K562 (cell line): ENCODE data around the gene ZNF362.

Source experiments
- ATF4 ChIP-seq: fragments of 450-650 bp; formaldehyde crosslinking; IDR thresholded peaks from 2 replicates; pipeline ENCODE4 v1.4.0; 2022; ENCODE audit warnings: mild to moderate bottlenecking, moderate library complexity
- EP300 ChIP-seq: IDR thresholded peaks from 2 replicates; pipeline ENCODE4 v1.6.1; 2012; ENCODE audit warnings: low read length, improper control_type of control experiment
- EZH2 ChIP-seq: IDR thresholded peaks from 2 replicates; pipeline ENCODE4 v1.6.1; 2012; ENCODE audit warnings: low read depth, mild to moderate bottlenecking, inconsistent platforms, low read length, borderline replicate concordance
- MEF2D ChIP-seq: conservative IDR thresholded peaks from 2 replicates; pipeline ENCODE4 v1.6.1; 2016; ENCODE audit warnings: low read depth, missing genetic modification characterization, missing compliant biosample characterization
- NR2C1 ChIP-seq, 2 experiments: fragments of 450-650 bp; IDR thresholded peaks; 2 replicates each; pipeline ENCODE4 v1.6.1; 2017; ENCODE audit warnings: mild to moderate bottlenecking in 2 of 2, antibody characterized with exemption in 1 of 2, inconsistent platforms in 1 of 2, missing compliant biosample characterization in 1 of 2, missing genetic modification characterization in 1 of 2
- POLR2A ChIP-seq: fragments of 450-650 bp; conservative IDR thresholded peaks from 2 replicates; pipeline ENCODE4 v1.6.1; 2016
- SFPQ ChIP-seq: fragments of 200-400 bp; formaldehyde crosslinking; IDR thresholded peaks from 2 replicates; pipeline ENCODE4 v1.6.1; 2017; ENCODE audit warnings: mild to moderate bottlenecking, low read depth, low read length, moderate library complexity
- SIN3A ChIP-seq, 2 experiments: fragments of 150-350 bp in 1 of 2; IDR thresholded peaks; 2 replicates each; pipeline ENCODE4 v1.6.1; 2011 to 2016; ENCODE audit warnings: borderline replicate concordance in 2 of 2, low read depth in 2 of 2, low read length in 2 of 2, mild to moderate bottlenecking in 2 of 2, moderate library complexity in 2 of 2; ENCODE audit not compliant: control insufficient read depth in 1 of 2
- STAG1 ChIP-seq: sonication (generic); formaldehyde crosslinking; IDR thresholded peaks from 2 replicates; pipeline ENCODE4 v1.5.0; 2020; ENCODE audit warnings: missing genetic modification reagents, borderline replicate concordance
- TBP ChIP-seq: optimal IDR thresholded peaks from 2 replicates; pipeline ENCODE3; 2011; ENCODE audit warnings: low read depth, low read length, improper control_type of control experiment
- ZNF76 ChIP-seq: fragments of 250-450 bp; sonication (Bioruptor Pico); IDR thresholded peaks from 2 replicates; pipeline ENCODE4 v1.4.0; 2020; ENCODE audit warnings: mild to moderate bottlenecking, moderate library complexity, borderline replicate concordance
- TF ChIP-seq, protein P1 (sequence below), 3 experiments: IDR thresholded peaks in 2 of 3; conservative IDR thresholded peaks in 1 of 3; 2 replicates each; pipeline ENCODE4 v1.5.1; 2011 to 2012; ENCODE audit warnings: low read length in 3 of 3, mild to moderate bottlenecking in 3 of 3, control low read depth in 2 of 3, improper control_type of control experiment in 1 of 3, inconsistent platforms in 1 of 3, low read depth in 1 of 3, mixed read lengths in 1 of 3, moderate library complexity in 1 of 3; ENCODE audit not compliant: insufficient read depth in 2 of 3
- TF ChIP-seq, protein P2 (sequence below): sonication (generic); formaldehyde crosslinking; IDR thresholded peaks from 2 replicates; pipeline ENCODE4 v1.8.0; 2022; ENCODE audit warnings: mild to moderate bottlenecking, missing genetic modification reagents

GRCh38 chr1:33274446-33274845 is 18.2 kb downstream of the ZNF362 start:
- TF ChIP-seq EZH2: no peak
- no peak for TF ChIP-seq POLR2A
- TF ChIP-seq ZNF76 (CRISPR knock-in tag): no peak
- TF ChIP-seq NR2C1 (IDR thresholded peaks at IDR 0.05): no peak
- TF ChIP-seq NR2C1 (tag; IDR thresholded peaks at IDR 0.05): no peak
- no peak for TF ChIP-seq TBP
- TF ChIP-seq, protein P1, sequence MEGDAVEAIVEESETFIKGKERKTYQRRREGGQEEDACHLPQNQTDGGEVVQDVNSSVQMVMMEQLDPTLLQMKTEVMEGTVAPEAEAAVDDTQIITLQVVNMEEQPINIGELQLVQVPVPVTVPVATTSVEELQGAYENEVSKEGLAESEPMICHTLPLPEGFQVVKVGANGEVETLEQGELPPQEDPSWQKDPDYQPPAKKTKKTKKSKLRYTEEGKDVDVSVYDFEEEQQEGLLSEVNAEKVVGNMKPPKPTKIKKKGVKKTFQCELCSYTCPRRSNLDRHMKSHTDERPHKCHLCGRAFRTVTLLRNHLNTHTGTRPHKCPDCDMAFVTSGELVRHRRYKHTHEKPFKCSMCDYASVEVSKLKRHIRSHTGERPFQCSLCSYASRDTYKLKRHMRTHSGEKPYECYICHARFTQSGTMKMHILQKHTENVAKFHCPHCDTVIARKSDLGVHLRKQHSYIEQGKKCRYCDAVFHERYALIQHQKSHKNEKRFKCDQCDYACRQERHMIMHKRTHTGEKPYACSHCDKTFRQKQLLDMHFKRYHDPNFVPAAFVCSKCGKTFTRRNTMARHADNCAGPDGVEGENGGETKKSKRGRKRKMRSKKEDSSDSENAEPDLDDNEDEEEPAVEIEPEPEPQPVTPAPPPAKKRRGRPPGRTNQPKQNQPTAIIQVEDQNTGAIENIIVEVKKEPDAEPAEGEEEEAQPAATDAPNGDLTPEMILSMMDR (IDR thresholded peaks at IDR 0.05 in 2 of 3, conservative IDR thresholded peaks at IDR 0.05 in 1 of 3; ENCODE audit: insufficient read depth in 2 of 3, low read depth in 1 of 3, low read length in 3 of 3): no peak
- no peak for TF ChIP-seq SFPQ
- no peak for TF ChIP-seq SIN3A (IDR thresholded peaks at IDR 0.05; ENCODE audit: borderline replicate concordance in 2 of 2, control insufficient read depth in 1 of 2, low read depth in 2 of 2, low read length in 2 of 2)
- no peak for TF ChIP-seq EP300
- TF ChIP-seq MEF2D: no peak
- no peak for TF ChIP-seq STAG1 (CRISPR knock-in tag)
- no peak for TF ChIP-seq ATF4 (CRISPR knock-in tag)
- TF ChIP-seq, protein P2, sequence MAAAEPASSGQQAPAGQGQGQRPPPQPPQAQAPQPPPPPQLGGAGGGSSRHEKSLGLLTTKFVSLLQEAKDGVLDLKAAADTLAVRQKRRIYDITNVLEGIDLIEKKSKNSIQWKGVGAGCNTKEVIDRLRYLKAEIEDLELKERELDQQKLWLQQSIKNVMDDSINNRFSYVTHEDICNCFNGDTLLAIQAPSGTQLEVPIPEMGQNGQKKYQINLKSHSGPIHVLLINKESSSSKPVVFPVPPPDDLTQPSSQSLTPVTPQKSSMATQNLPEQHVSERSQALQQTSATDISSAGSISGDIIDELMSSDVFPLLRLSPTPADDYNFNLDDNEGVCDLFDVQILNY: no peak
